ENCODE results near the gene CTNNA3. TPM values are rescaled to one million over a fixed set of nuclear protein-coding genes. Genes with fewer than 3 reads are reported as not detected.
"Not testable (repeated sequence)": the region's sequence is repeated elsewhere in the genome, so short reads cannot be mapped to it uniquely, and the experiment has no call there.

CTNNA3 gene
- total RNA-seq, 2 donors from 2014 or later: 20.3 to 23.8 TPM

GRCh38 chr10:67222934-67223333 lies 473.1 kb downstream of the CTNNA3 start:
- Histone ChIP-seq H3K36me3 (no peaks in the 10 kb centered on the region), H3K4me3 (no peak overlapping the region), H3K4me1 (no peaks in the 10 kb centered on the region), H3K27ac (no peak overlapping the region), H3K9me3 (no peaks in the 10 kb centered on the region), H3K27me3 (no peaks in the 10 kb centered on the region)
- no peak for TF ChIP-seq CTCF (IDR thresholded peaks at IDR 0.05)
- no peak for DNase-seq (ENCODE audit: low spot score)

GRCh38 chr10:67221939-67222494 lies 474.0 kb downstream of the CTNNA3 start:
- Histone ChIP-seq H3K27me3 (no peaks in the 10 kb centered on the region), H3K36me3 (no peaks in the 10 kb centered on the region), H3K9me3 (no peaks in the 10 kb centered on the region), H3K4me1 (no peaks in the 10 kb centered on the region), H3K4me3 (no peak overlapping the region), H3K27ac (peak overlapping the region in 1 of 2 donors; percentile 35)
- no peak for TF ChIP-seq CTCF (IDR thresholded peaks at IDR 0.05)
- no peak for DNase-seq (ENCODE audit: low spot score)

GRCh38 chr10:67211680-67212079 lies 484.3 kb downstream of the CTNNA3 start:
- no peak overlapping the region for H3K4me3 ChIP-seq
- no peaks in the 10 kb centered on the region for H3K36me3 ChIP-seq
- no peak overlapping the region for H3K27ac ChIP-seq
- TF ChIP-seq CTCF (IDR thresholded peaks at IDR 0.05): no peak
- DNase-seq (ENCODE audit: low spot score): no peak
- no peaks in the 10 kb centered on the region for H3K9me3 ChIP-seq
- H3K4me1 ChIP-seq: no peaks in the 10 kb centered on the region
- no peaks in the 10 kb centered on the region for H3K27me3 ChIP-seq

- H3K27ac ChIP-seq; DNase-seq (ENCODE audit: low spot score); H3K9me3 ChIP-seq; H3K36me3 ChIP-seq; H3K4me1 ChIP-seq; H3K27me3 ChIP-seq; H3K4me3 ChIP-seq: not testable (repeated sequence)
Measured at GRCh38 chr10:67207923-67208322, 488.1 kb downstream of the CTNNA3 start.

- Histone ChIP-seq H3K4me3 (no peak overlapping the region), H3K27me3 (no peaks in the 10 kb centered on the region), H3K9me3 (no peaks in the 10 kb centered on the region), H3K27ac (no peak overlapping the region), H3K4me1 (no peaks in the 10 kb centered on the region), H3K36me3 (no peaks in the 10 kb centered on the region)
- no peak for DNase-seq (ENCODE audit: low spot score)
- no peak for TF ChIP-seq CTCF (IDR thresholded peaks at IDR 0.05)
Measured at GRCh38 chr10:67200913-67201564, 495.0 kb downstream of the CTNNA3 start.

- no peak for TF ChIP-seq CTCF (IDR thresholded peaks at IDR 0.05)
- Histone ChIP-seq H3K4me1 (no peaks in the 10 kb centered on the region), H3K27me3 (no peaks in the 10 kb centered on the region), H3K9me3 (no peaks in the 10 kb centered on the region), H3K36me3 (no peaks in the 10 kb centered on the region), H3K27ac (no peak overlapping the region), H3K4me3 (no peak overlapping the region)
- DNase-seq (ENCODE audit: low spot score): no peak
Measured at GRCh38 chr10:67175354-67175753, 520.6 kb downstream of the CTNNA3 start.

Data from right atrium auricular region (tissue), 2 donors.